ENCODE results near the gene PLAGL1.
"Not testable (repeated sequence)": the region's sequence is repeated elsewhere in the genome, so short reads cannot be mapped to it uniquely, and the experiment has no call there.

PLAGL1 gene

GRCh38 chr6:143934867-143935266, 73.2 kb downstream of the PLAGL1 start:
- no peak for DNase-seq

- DNase-seq, result no peak
Measured at GRCh38 chr6:143934331-143934730, 73.7 kb downstream of the PLAGL1 start.

GRCh38 chr6:143929975-143930374, 78.1 kb downstream of the PLAGL1 start:
- DNase-seq, result no peak

GRCh38 chr6:143928853-143929252, 79.2 kb downstream of the PLAGL1 start:
- no peak for DNase-seq

GRCh38 chr6:143917026-143917425, 91.0 kb downstream of the PLAGL1 start:
- not testable (repeated sequence) for DNase-seq

- no peak for DNase-seq
Measured at GRCh38 chr6:143912671-143913070, 95.4 kb downstream of the PLAGL1 start.

GRCh38 chr6:143911028-143911427, 97.0 kb downstream of the PLAGL1 start:
- no peak for DNase-seq

GRCh38 chr6:143902827-143903226, 105.2 kb downstream of the PLAGL1 start:
- no peak for DNase-seq

- DNase-seq, result no peak
Measured at GRCh38 chr6:143901885-143902750, 105.9 kb downstream of the PLAGL1 start.

GRCh38 chr6:143900358-143900757, 107.7 kb downstream of the PLAGL1 start:
- DNase-seq, result no peak

GRCh38 chr6:143896126-143896860, 111.8 kb downstream of the PLAGL1 start:
- DNase-seq, result no peak

GRCh38 chr6:143894655-143895054, 113.4 kb downstream of the PLAGL1 start:
- no peak for DNase-seq
